ENCODE data around the gene XPOT.

DNA sequence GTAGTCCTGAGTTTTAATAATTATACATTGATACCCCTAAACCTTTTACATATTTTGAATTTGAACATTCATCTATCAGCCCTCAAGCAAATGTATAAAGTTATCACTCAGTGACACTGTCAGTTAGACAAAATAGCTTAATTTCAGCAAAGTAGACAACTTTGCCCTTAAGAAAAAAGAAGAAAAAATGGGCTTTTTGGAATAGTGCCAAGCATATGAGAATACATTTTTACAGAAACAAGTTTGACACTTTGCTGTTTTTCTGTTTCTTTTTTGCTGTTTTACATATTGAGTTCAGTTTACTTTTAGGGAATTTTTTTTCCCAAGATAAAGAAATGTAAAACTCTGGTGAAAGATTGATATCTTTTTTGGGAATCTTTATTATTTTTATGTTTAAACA lies 62.0 kb downstream of the XPOT start:
- TF ChIP-seq, protein P1, sequence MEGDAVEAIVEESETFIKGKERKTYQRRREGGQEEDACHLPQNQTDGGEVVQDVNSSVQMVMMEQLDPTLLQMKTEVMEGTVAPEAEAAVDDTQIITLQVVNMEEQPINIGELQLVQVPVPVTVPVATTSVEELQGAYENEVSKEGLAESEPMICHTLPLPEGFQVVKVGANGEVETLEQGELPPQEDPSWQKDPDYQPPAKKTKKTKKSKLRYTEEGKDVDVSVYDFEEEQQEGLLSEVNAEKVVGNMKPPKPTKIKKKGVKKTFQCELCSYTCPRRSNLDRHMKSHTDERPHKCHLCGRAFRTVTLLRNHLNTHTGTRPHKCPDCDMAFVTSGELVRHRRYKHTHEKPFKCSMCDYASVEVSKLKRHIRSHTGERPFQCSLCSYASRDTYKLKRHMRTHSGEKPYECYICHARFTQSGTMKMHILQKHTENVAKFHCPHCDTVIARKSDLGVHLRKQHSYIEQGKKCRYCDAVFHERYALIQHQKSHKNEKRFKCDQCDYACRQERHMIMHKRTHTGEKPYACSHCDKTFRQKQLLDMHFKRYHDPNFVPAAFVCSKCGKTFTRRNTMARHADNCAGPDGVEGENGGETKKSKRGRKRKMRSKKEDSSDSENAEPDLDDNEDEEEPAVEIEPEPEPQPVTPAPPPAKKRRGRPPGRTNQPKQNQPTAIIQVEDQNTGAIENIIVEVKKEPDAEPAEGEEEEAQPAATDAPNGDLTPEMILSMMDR (IDR thresholded peaks at IDR 0.05; ENCODE audit: low read depth, low read length, missing input control) = no peak
- TF ChIP-seq, protein P2, sequence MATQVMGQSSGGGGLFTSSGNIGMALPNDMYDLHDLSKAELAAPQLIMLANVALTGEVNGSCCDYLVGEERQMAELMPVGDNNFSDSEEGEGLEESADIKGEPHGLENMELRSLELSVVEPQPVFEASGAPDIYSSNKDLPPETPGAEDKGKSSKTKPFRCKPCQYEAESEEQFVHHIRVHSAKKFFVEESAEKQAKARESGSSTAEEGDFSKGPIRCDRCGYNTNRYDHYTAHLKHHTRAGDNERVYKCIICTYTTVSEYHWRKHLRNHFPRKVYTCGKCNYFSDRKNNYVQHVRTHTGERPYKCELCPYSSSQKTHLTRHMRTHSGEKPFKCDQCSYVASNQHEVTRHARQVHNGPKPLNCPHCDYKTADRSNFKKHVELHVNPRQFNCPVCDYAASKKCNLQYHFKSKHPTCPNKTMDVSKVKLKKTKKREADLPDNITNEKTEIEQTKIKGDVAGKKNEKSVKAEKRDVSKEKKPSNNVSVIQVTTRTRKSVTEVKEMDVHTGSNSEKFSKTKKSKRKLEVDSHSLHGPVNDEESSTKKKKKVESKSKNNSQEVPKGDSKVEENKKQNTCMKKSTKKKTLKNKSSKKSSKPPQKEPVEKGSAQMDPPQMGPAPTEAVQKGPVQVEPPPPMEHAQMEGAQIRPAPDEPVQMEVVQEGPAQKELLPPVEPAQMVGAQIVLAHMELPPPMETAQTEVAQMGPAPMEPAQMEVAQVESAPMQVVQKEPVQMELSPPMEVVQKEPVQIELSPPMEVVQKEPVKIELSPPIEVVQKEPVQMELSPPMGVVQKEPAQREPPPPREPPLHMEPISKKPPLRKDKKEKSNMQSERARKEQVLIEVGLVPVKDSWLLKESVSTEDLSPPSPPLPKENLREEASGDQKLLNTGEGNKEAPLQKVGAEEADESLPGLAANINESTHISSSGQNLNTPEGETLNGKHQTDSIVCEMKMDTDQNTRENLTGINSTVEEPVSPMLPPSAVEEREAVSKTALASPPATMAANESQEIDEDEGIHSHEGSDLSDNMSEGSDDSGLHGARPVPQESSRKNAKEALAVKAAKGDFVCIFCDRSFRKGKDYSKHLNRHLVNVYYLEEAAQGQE (IDR thresholded peaks at IDR 0.05) = no peak
- TF ChIP-seq, protein P3, sequence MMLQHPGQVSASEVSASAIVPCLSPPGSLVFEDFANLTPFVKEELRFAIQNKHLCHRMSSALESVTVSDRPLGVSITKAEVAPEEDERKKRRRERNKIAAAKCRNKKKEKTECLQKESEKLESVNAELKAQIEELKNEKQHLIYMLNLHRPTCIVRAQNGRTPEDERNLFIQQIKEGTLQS (IDR thresholded peaks at IDR 0.05) = no peak
- TF ChIP-seq SP1 (IDR thresholded peaks at IDR 0.05) = no peak
- no peak for TF ChIP-seq JUND (IDR thresholded peaks at IDR 0.05)
- TF ChIP-seq, protein P4, sequence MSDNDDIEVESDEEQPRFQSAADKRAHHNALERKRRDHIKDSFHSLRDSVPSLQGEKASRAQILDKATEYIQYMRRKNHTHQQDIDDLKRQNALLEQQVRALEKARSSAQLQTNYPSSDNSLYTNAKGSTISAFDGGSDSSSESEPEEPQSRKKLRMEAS (IDR thresholded peaks at IDR 0.05) = no peak
- TF ChIP-seq TAF1 (conservative IDR thresholded peaks at IDR 0.05) = no peak
- TF ChIP-seq FOXA2 (IDR thresholded peaks at IDR 0.05) = no peak
- TF ChIP-seq GABPA (IDR thresholded peaks at IDR 0.05 in 1 of 2, conservative IDR thresholded peaks at IDR 0.05 in 1 of 2) = no peak
- TF ChIP-seq RAD21 (IDR thresholded peaks at IDR 0.05) = no peak

Data from liver (tissue), 3 donors.